B cell (primary cell): Measurements from ENCODE around the gene PRPF40A.

ENCODE experiments used
- CTCF ChIP-seq: fragments of 200-600 bp; IDR thresholded peaks from one replicate; pipeline ENCODE4 v1.8.0; 2022; ENCODE audit warnings: antibody characterized with exemption, mild to moderate bottlenecking
- EZH2 ChIP-seq: IDR thresholded peaks from 2 replicates; pipeline ENCODE4 v1.6.1; 2012; ENCODE audit warnings: borderline replicate concordance, low read depth, mild to moderate bottlenecking, moderate library complexity, low read length; ENCODE audit not compliant: insufficient read depth, poor library complexity, severe bottlenecking

GRCh38 chr2:152682663-152683062, 34.6 kb downstream of the PRPF40A start:
- TF ChIP-seq CTCF (no peak), EZH2 (no peak)
